ENCODE results near the gene FAM209A.
"Not testable (repeated sequence)": the region's sequence is repeated elsewhere in the genome, so short reads cannot be mapped to it uniquely, and the experiment has no call there.

FAM209A gene

GRCh38 chr20:56524444-56524843 is at the start of gene FAM209A:
Gene FAM209A (plus strand): TSS chr20:56524744. CDS start chr20:56524809, 65 bp downstream.
- not testable (repeated sequence) for DNase-seq

- no peak for DNase-seq
These were observed 40.6 kb upstream of the FAM209A start for GRCh38 chr20:56483970-56484369.

- DNase-seq = no peak
These were observed 37.3 kb upstream of the FAM209A start for GRCh38 chr20:56487216-56487615.

- no peak for DNase-seq
These were observed 36.0 kb upstream of the FAM209A start for GRCh38 chr20:56488566-56488965.

- DNase-seq = no peak
These were observed 23.4 kb upstream of the FAM209A start for GRCh38 chr20:56501116-56501515.

- no peak for DNase-seq
These were observed 20.6 kb upstream of the FAM209A start for GRCh38 chr20:56503916-56504315.

GRCh38 chr20:56504373-56505005 is 20.1 kb upstream of the FAM209A start:
- no peak for DNase-seq

- DNase-seq = no peak
These were observed 18.4 kb upstream of the FAM209A start for GRCh38 chr20:56506103-56506502.

GRCh38 chr20:56511926-56512325 is 12.6 kb upstream of the FAM209A start:
- no peak for DNase-seq

- DNase-seq = no peak
These were observed 11.1 kb upstream of the FAM209A start for GRCh38 chr20:56513161-56514150.

GRCh38 chr20:56516631-56517030 is 7.9 kb upstream of the FAM209A start:
- DNase-seq = no peak

- no peak for DNase-seq
These were observed 7.3 kb upstream of the FAM209A start for GRCh38 chr20:56517211-56517610.

GRCh38 chr20:56517641-56518040 is 6.9 kb upstream of the FAM209A start:
- no peak for DNase-seq

GRCh38 chr20:56518126-56518525 is 6.4 kb upstream of the FAM209A start:
- DNase-seq = no peak

- DNase-seq = no peak
These were observed 5.7 kb upstream of the FAM209A start for GRCh38 chr20:56518721-56519398.

- DNase-seq = no peak
These were observed 5.0 kb upstream of the FAM209A start for GRCh38 chr20:56519551-56519950.

GRCh38 chr20:56520180-56520579 is 4.4 kb upstream of the FAM209A start:
- no peak for DNase-seq

GRCh38 chr20:56520746-56521354 is 3.7 kb upstream of the FAM209A start:
- not testable (repeated sequence) for DNase-seq

GRCh38 chr20:56522311-56522710 is 2.2 kb upstream of the FAM209A start:
- DNase-seq = no peak

GRCh38 chr20:56527521-56527920 is 3.0 kb downstream of the FAM209A start:
- no peak for DNase-seq

GRCh38 chr20:56532946-56533345 is 8.4 kb downstream of the FAM209A start, which contains the start of gene FAM209B:
Gene FAM209B (plus strand): TSS chr20:56533246. CDS start chr20:56533342, 96 bp downstream.
- DNase-seq = not testable (repeated sequence)

- no peak for DNase-seq
These were observed 13.5 kb downstream of the FAM209A start for GRCh38 chr20:56537997-56538396.

GRCh38 chr20:56540415-56540814 is 15.9 kb downstream of the FAM209A start:
- DNase-seq = no peak

Data from amniotic stem cell (primary cell).